ENCODE measurements around the gene KAT5. TPM values are rescaled to one million over a fixed set of nuclear protein-coding genes. Genes with fewer than 3 reads are reported as not detected.
A peak's percentile ranks its signal among the peaks of the same experiment; 100 is the strongest.

Gene KAT5
- total and polyA plus RNA-seq, 2 donors (not counting 1 experiment from before 2014, with no cell fraction given), result 84.6 to 142 TPM

DNA sequence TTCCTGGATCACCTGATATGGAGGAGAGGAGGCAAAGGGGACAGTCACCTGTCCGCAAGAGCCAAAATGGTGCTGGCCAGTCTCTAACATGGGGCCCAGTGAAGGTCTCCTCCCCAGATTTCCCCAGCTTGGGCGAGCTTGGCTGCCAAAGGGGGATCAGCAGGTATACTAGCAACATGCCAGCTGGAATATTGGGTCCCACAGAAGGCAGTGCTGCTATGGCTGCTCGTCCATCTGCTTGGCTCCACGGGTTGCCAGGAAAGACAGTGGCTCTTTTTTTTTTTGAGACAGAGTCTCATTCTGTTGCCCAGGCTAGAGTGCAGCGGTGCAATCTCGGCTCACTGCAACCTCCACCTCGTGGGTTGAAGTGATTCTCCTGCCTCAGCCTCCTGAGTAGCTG, 12.7 kb upstream of the KAT5 start:
- WGBS (ENCODE audit: insufficient coverage), result 86% methylated on average over 7 of the region's 7 CpGs
- DNase-seq, result no peak
- TF ChIP-seq, protein P1, sequence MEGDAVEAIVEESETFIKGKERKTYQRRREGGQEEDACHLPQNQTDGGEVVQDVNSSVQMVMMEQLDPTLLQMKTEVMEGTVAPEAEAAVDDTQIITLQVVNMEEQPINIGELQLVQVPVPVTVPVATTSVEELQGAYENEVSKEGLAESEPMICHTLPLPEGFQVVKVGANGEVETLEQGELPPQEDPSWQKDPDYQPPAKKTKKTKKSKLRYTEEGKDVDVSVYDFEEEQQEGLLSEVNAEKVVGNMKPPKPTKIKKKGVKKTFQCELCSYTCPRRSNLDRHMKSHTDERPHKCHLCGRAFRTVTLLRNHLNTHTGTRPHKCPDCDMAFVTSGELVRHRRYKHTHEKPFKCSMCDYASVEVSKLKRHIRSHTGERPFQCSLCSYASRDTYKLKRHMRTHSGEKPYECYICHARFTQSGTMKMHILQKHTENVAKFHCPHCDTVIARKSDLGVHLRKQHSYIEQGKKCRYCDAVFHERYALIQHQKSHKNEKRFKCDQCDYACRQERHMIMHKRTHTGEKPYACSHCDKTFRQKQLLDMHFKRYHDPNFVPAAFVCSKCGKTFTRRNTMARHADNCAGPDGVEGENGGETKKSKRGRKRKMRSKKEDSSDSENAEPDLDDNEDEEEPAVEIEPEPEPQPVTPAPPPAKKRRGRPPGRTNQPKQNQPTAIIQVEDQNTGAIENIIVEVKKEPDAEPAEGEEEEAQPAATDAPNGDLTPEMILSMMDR (IDR thresholded peaks at IDR 0.05), result no peak
- TF ChIP-seq EZH2 (IDR thresholded peaks at IDR 0.05; ENCODE audit: borderline replicate concordance, insufficient read depth, low read depth, low read length, poor library complexity, severe bottlenecking), result no peak
- intact Hi-C loops (cut with micrococcal nuclease), result no loop called here
- H3K9ac ChIP-seq (ENCODE audit: low read length), result no peak overlapping the region
- H4K20me1 ChIP-seq (ENCODE audit: control insufficient read depth, insufficient read depth, low read length, poor library complexity, severe bottlenecking), result no peaks in the 10 kb centered on the region
- Mint-ChIP-seq H3K27ac (no peak overlapping the region), H3K27me3 (peaks cover 3% of the 10 kb centered on the region), H3K9me3 (ENCODE audit: insufficient read depth) (no peaks in the 10 kb centered on the region), H3K4me1 (peaks cover 9% of the 10 kb centered on the region), H3K4me3 (no peak overlapping the region)
- H3K27me3 ChIP-seq (replicated peaks in 1 of 4; ENCODE audit: control extremely low read depth in 1 of 4, control insufficient read depth in 3 of 4, insufficient read depth in 4 of 4, low read length in 3 of 4), result no peaks in the 10 kb centered on the region
- H3K4me1 ChIP-seq (ENCODE audit: control insufficient read depth in 2 of 2, insufficient read depth in 2 of 2, low read length in 2 of 2), result peaks cover 5 to 7% of the 10 kb centered on the region in 2 donors
- no peaks in the 10 kb centered on the region for H3K9me3 ChIP-seq (ENCODE audit: control extremely low read depth in 1 of 3, control insufficient read depth in 2 of 3, insufficient read depth in 1 of 3, low read length in 2 of 3)
- no peaks in the 10 kb centered on the region for H3K36me3 ChIP-seq (replicated peaks in 1 of 2; ENCODE audit: control extremely low read depth in 1 of 2, control insufficient read depth in 1 of 2, extremely low read depth in 1 of 2, insufficient read depth in 2 of 2, low read length in 1 of 2)
- no peak overlapping the region for H3K4me2 ChIP-seq (replicated peaks; ENCODE audit: low read depth, low read length, poor library complexity, severe bottlenecking)
- no peak for ATAC-seq (ENCODE audit: low read depth)
- no peak overlapping the region for H3K27ac ChIP-seq (ENCODE audit: low read length in 2 of 2)
- POLR2A ChIA-PET, result no interaction called here
- H2AFZ ChIP-seq (ENCODE audit: insufficient read depth, low read depth, low read length, poor library complexity, severe bottlenecking), result no peak overlapping the region
- no peaks in the 10 kb centered on the region for H3K79me2 ChIP-seq (ENCODE audit: control insufficient read depth, insufficient read depth, low read length)
- H3K4me3 ChIP-seq (ENCODE audit: control extremely low read depth in 1 of 5, extremely low read depth in 1 of 5, insufficient read depth in 1 of 5, low read depth in 2 of 5, low read length in 4 of 5), result no peak overlapping the region
- CTCF ChIA-PET, result no interaction called here

DNA sequence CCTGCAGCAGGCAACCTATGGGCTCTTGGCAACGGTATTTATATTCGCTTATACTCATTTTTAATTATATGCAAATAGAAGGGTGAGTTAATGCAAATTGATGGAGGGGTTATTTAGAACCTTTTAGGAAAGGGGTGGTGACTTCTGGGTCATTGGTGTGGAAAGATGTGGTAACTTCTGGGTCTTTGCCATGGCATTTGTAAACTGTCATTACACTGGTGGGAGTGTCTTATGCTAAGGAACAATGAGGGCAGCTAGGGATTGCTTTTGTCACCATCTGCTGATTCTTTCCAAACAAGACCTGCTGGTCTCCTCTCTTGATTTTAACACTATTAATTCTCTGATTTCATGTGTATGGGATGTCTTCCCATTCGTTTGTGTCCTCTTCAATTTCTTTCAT, 11.7 kb upstream of the KAT5 start:
- CTCF ChIA-PET, result interaction anchor here (0.7 to 1.3 kb wide), 5 partner anchors 12 to 87 kb away, joined by 3 to 4 read pairs (median 3); partner anchors contain the start of gene KAT5
- Histone ChIP-seq H3K4me3 (ENCODE audit: control extremely low read depth in 1 of 5, extremely low read depth in 1 of 5, insufficient read depth in 1 of 5, low read depth in 2 of 5, low read length in 4 of 5) (no peak overlapping the region), H4K20me1 (ENCODE audit: control insufficient read depth, insufficient read depth, low read length, poor library complexity, severe bottlenecking) (no peaks in the 10 kb centered on the region), H3K4me1 (ENCODE audit: control insufficient read depth in 2 of 2, insufficient read depth in 2 of 2, low read length in 2 of 2) (peaks cover 5 to 7% of the 10 kb centered on the region in 2 donors), H3K27me3 (replicated peaks in 1 of 4; ENCODE audit: control extremely low read depth in 1 of 4, control insufficient read depth in 3 of 4, insufficient read depth in 4 of 4, low read length in 3 of 4) (no peaks in the 10 kb centered on the region), H3K27ac (ENCODE audit: low read length in 2 of 2) (no peak overlapping the region), H3K79me2 (ENCODE audit: control insufficient read depth, insufficient read depth, low read length) (no peaks in the 10 kb centered on the region), H3K9ac (ENCODE audit: low read length) (no peak overlapping the region), H3K9me3 (ENCODE audit: control extremely low read depth in 1 of 3, control insufficient read depth in 2 of 3, insufficient read depth in 1 of 3, low read length in 2 of 3) (no peaks in the 10 kb centered on the region), H3K36me3 (replicated peaks in 1 of 2; ENCODE audit: control extremely low read depth in 1 of 2, control insufficient read depth in 1 of 2, extremely low read depth in 1 of 2, insufficient read depth in 2 of 2, low read length in 1 of 2) (no peaks in the 10 kb centered on the region), H2AFZ (ENCODE audit: insufficient read depth, low read depth, low read length, poor library complexity, severe bottlenecking) (no peak overlapping the region), H3K4me2 (replicated peaks; ENCODE audit: low read depth, low read length, poor library complexity, severe bottlenecking) (no peak overlapping the region)
- TF ChIP-seq, protein P1 (IDR thresholded peaks at IDR 0.05), result no peak
- no peak for TF ChIP-seq EZH2 (IDR thresholded peaks at IDR 0.05; ENCODE audit: borderline replicate concordance, insufficient read depth, low read depth, low read length, poor library complexity, severe bottlenecking)
- H3K27ac Mint-ChIP-seq, result no peak overlapping the region
- H3K4me1 Mint-ChIP-seq, result peaks cover 9% of the 10 kb centered on the region
- intact Hi-C loops (cut with micrococcal nuclease), result no loop called here
- POLR2A ChIA-PET, result no interaction called here
- no CpG with 5 or more reads among the region's 3 CpGs for WGBS (ENCODE audit: insufficient coverage)
- no peak overlapping the region for H3K4me3 Mint-ChIP-seq
- ATAC-seq (ENCODE audit: low read depth) (peak; percentile 76), DNase-seq (peak; percentile 48)
- no peaks in the 10 kb centered on the region for H3K9me3 Mint-ChIP-seq (ENCODE audit: insufficient read depth)
- H3K27me3 Mint-ChIP-seq, result peaks cover 3% of the 10 kb centered on the region

All from B cell (primary cell).